ENCODE data around the gene C1orf115. TPM values are rescaled to one million over a fixed set of nuclear protein-coding genes. Genes with fewer than 3 reads are reported as not detected.
A peak's percentile ranks its signal among the peaks of the same experiment; 100 is the strongest.
"Not testable (repeated sequence)": the region's sequence is repeated elsewhere in the genome, so short reads cannot be mapped to it uniquely, and the experiment has no call there.

Gene C1orf115
- total RNA-seq, 1 donor from 2014 or later = 124 TPM

GRCh38 chr1:220694866-220695382, 4.8 kb downstream of the C1orf115 start:
- no peak for DNase-seq

DNA sequence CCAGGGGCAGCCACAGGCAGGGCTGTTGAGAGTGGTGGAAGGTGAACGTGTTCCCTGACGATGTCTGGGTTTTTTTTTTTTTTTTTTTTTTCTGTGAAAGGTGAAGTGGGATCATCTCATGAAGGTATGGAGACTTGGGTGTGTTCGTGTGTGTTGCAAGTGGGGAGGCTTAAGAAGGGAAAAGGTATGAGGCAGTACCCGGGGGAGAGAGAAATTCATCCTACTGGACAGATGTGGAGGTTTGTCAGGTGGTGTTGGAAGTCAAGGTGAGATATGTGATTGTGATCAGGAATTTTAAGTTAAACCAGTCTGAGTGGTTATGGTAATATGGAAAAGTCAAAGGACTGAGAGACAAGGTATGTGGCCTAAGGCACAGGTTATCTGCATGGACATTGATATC, 5.3 kb downstream of the C1orf115 start:
- no peak for DNase-seq

DNA sequence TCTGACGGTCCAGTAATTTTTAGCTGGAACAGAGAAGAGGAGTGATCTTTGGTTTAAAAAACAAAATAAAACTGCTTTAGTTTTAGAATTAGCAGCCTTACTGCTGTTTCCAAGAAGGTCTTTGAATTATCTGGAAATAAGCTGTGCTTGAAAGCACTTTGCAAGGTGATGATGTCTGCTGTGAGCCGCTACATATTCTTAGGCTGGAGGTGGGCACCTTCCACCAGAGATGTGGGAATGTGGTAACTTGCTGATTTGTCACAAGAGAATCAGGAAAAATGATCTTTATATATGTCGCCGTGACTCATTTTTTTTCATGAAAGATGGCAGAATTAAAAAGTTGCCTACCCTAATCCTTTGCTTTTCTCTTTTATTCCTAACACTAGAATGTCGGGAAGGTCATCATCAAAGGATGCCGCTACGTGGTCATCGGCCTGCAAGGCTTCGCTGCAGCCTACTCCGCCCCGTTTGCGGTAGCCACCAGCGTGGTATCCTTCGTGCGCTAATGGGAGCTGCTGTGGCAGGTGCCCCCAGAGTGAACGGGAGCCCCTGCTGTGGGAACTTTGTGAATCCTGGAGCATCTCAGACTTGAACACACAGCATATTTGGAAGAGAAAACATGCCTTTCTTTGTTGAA, 6.2 kb downstream of the C1orf115 start:
- no peak for DNase-seq

- DNase-seq = no peak
These were observed 6.7 kb downstream of the C1orf115 start for GRCh38 chr1:220696863-220697231.

DNA sequence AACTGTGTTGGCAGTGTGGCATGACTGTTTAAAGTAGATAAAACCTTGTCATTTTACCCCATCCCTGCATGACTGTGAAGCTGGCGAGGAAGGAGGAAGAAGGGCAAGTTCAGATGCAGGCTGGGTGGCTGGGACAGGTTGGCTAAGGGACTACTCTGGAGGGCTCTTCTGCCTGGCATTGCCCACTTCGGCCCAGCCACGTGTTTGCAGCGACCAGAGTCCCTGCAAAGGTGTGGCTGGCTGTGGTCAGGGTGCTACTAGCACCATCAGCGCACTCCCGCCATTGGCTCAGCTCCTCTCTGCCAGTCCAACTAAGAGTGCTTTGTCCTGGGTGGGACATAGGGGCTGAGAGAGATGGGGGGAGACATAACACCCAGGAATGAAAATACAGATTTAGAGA, 7.2 kb downstream of the C1orf115 start:
- no peak for DNase-seq

- DNase-seq = no peak
These were observed 8.4 kb downstream of the C1orf115 start for GRCh38 chr1:220698607-220699016.

- no peak for DNase-seq
These were observed 8.9 kb downstream of the C1orf115 start for GRCh38 chr1:220699044-220699443.

DNA sequence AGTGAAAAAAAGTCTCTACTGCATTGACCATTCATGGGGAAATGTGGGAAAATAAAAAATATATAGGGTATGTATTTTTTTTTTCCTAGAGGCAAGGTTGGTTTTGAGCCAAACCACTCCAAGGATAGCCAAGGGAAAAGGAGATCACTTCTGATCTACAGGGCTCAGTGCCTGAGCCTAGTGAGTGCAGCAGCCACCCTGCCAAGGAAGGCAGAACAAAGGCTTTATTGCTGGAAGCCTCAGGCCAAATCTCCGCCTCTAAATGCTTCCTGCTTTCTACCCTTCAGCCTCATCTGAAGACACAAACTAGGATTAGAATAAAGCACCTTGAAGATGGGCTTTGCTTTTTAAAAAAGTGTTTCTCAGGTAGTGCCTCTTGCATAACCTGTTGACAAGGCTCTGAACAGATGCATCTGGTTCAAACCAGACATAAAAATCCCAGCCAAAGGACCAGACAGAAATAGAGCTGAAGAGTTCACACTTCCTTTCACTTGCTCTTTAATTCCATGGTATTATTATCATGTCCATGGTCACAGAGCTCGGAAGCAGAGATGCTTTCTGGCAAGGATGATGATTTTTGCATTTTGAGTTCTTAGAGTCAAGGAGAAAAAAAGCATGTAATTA, 10.5 kb downstream of the C1orf115 start:
- peak; percentile 56 for DNase-seq

DNA sequence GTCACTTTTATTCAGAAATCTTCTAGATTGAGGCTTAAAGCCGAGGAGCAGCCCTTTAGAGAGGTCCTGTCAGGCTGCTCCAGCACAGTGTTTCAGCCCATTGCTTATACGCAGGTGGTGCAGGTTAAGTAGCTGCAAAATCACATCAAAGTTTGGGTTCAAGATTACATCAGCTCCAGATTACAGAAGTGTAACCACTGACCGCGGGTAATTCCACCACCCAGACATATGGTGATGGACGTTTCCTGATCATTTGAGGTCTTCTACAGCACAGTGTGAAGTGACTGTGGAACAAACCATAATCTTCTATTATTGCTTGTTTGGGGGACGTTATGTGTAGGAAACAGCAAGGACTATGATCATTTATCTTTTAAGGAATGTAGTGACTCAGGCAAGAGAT, 11.8 kb downstream of the C1orf115 start:
- DNase-seq = no peak

- DNase-seq = no peak
These were observed 12.6 kb downstream of the C1orf115 start for GRCh38 chr1:220702733-220703270.

DNA sequence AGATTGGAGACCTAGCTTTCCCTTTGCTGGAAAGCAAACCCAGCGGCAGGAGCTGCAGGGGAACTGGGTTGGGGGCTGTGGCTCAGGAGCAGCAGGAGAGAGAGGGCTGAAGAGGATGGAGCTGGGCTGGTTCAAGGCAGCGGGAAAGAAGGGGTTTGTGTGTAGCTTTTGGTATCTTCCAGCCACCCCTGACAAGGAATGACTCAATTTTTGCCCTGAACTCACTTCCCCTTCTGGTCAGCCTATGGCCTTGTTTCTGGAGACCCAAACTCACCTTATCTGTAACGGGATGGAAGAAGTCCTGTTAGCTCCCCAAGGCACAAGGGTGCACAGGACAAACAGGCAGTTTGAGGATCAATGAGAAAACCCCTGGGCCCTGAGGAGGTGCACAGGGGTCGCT, 13.1 kb downstream of the C1orf115 start:
- DNase-seq = no peak

DNA sequence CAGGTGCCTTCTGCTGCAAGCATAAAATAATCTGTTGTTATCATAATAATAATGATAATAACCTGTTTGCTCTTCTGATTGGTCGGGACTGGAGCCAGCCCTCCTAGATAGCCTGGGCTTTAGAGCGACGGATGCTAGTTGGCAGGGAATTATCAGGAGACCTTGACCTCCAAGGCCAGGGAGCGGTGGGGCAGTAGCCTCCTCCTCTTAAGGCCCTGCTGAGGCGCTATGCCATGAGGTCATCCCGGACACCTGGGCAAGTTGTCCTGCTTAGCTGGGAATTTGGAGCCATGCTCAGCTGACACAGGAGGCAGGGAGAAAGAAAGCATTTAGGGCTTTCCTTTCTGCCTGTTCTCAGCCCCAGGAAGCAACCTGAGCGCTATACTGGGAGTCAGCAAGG, 15.6 kb downstream of the C1orf115 start:
- DNase-seq = peak; percentile 21

DNA sequence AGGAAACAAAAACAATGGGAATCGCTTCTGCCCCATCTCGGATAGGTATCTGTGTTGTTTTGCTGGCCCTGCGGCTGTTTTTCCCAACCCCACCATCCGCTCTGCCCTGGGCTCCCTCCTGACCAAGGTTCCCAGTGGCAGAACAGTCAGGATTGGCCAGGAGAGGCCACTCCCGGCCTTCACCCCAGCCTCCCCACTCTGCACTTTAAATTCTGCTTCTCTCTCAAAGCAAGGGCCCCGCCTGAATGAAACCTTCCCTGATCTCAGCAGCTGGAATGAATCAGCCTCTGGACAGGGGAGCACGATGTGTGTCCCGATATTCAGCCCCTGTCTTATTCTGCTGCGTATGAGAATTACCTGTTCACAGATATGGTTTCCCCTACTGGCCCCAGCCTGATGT, 16.3 kb downstream of the C1orf115 start:
- DNase-seq = peak; percentile 33

GRCh38 chr1:220707160-220707559, 17.0 kb downstream of the C1orf115 start:
- no peak for DNase-seq

GRCh38 chr1:220708244-220708643, 18.1 kb downstream of the C1orf115 start:
- DNase-seq = no peak

- DNase-seq = no peak
These were observed 19.0 kb downstream of the C1orf115 start for GRCh38 chr1:220708936-220709801.

GRCh38 chr1:220710333-220710732, 20.2 kb downstream of the C1orf115 start:
- no peak for DNase-seq

DNA sequence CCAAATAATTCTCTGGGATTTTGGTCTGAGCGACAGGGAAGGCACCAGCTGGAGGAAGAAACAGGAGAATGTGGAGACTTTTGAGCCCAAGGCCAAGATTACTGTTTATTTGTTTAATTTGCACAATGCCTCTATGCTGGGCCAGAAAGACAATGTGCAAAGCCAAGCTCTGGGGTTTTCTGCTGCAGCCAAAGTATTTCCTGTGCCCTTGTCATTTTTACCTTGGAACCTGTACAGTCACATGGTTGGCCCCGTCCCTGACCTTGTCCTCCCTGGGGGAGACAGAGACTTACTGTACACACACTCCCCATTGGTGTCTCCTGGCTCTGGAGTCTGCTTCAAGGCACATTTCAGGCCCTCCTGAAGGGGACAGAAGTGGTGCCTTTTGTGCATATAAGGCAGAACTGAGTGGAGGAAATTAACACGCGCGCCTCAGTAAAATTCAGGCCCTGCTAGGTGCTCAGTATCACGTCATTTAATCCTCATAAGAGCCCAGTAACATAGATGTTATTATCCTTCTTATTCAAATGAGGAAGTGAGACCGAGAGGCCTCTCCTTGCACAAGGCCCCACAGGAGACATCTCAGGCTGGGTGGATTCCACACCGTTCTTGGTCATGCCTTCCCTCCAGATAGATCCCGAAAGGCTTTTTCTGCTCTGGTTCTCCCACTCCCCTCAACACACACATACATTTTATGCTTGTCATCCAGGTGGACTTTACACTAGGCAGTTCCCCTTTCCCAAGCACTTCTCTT, 21.1 kb downstream of the C1orf115 start:
- no peak for DNase-seq

DNA sequence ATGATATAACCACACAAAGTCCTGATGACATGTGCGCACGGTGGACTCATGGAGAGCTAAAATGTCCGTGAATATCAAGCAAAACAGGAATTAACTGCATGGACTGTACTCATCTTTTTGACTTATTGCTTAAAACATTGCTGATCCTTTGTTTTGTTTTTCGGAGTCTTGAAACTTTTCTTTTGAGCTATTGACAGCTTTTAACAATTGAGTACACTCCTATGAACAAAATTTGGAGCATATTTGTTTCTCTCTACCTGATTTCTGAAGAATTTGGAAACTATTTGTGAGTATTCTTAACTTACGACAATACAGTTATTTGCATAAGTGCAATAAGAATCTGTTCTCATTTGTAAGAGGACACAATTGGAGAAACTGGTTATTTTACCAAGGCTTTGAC, 25.8 kb downstream of the C1orf115 start:
- not testable (repeated sequence) for DNase-seq

DNA sequence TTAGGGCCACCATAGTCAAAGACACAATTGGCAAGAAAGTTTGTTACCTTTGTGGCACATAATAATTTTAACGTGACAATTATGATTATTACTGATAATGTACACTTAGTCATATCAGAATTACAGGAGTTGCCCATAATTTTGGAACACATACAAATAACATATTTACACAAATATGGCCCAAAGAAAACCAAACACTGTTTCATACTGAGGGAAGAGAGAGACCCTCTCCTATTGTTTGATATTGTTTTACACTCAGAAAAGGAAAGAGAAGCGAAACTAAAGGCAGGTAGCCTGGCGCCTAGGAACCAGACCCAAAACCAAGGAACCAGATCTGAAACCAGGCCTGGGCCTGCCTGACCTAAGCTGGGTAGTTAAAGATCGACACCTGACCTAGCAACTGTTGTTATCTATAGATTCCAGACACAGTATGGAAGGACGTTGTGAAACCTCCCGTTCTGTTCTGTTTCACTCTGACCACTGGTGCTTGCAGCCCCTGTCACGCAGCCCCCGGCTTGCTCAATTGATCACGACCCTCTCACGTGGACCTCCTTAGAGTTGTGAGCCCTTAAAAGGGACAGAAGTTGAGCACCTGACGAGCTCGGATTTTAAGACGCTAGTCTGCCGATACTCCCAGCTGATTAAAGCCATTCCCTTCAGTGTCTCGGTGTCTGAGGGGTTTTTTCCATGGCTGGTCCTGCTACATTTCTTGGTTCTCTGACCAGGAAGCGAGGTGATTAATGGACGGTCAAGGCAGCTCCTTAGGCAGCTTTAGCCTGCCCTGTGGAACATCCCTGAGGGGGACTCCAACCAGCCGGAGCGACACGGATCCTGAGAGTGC, 27.9 kb downstream of the C1orf115 start:
- DNase-seq = no peak

DNA sequence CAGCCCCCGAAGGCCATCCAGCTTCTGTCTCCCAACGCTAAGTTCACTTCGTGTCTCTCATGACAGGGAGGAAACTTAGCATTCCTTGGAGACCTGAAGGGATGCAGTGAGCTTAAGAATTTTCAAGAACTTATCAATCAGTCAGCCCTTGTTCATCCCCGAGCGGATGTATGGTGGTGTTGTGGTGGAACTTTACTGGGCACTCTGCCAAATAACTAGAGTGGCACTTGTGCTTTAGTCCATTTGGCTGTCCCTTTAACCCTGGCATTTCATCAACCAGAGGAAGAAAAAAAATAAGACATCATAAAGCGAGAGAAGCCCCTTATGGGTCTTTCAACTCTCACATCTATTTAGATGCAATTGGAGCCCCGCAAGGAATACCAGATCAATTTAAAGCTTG, 31.1 kb downstream of the C1orf115 start:
- peak; percentile 45 for DNase-seq

DNA sequence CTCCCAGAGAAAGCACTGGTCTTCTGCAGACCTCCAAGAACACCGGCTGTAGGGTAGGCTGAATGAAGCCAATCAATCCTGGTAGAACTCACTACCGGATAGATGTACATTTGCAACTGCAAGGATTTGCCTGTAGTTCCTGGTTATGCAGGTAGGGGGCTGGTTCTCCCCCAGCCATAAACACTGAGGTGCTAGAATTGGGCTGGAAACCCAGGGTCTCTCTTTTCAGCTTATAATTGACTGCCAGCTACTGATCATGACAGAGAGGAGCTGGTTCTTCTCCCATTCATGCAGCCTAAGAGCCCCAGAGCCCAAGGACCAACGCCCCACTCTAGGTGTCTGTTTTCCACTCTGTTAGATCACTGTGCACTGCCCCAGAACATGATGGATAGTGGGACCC, 36.5 kb downstream of the C1orf115 start:
- DNase-seq = no peak

Data from dermis blood vessel endothelial cell (primary cell).